ENCODE results near the gene PRKCA.

DNA sequence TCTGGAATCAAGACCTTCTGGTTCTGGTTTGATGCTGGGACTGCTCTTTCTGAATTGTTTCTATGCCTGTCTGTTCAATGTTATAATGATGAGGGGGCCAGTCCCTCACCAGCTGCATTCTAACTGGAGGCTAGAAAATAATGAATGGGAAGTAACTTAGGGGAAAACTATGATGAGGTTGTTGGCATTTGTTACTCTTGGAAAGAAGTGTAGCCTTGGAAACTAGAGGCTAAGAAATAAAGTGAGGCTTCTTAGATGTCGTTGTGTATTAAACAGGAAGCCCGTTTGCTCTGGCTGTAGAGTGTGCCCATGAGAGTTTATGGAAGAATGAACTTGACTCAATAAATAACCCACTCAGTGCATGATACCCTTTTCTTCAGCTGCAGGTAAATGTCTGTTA lies 140.8 kb downstream of the PRKCA start:
- TF ChIP-seq, protein P1, sequence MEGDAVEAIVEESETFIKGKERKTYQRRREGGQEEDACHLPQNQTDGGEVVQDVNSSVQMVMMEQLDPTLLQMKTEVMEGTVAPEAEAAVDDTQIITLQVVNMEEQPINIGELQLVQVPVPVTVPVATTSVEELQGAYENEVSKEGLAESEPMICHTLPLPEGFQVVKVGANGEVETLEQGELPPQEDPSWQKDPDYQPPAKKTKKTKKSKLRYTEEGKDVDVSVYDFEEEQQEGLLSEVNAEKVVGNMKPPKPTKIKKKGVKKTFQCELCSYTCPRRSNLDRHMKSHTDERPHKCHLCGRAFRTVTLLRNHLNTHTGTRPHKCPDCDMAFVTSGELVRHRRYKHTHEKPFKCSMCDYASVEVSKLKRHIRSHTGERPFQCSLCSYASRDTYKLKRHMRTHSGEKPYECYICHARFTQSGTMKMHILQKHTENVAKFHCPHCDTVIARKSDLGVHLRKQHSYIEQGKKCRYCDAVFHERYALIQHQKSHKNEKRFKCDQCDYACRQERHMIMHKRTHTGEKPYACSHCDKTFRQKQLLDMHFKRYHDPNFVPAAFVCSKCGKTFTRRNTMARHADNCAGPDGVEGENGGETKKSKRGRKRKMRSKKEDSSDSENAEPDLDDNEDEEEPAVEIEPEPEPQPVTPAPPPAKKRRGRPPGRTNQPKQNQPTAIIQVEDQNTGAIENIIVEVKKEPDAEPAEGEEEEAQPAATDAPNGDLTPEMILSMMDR (IDR thresholded peaks at IDR 0.05; ENCODE audit: low read depth, low read length), result no peak
- TF ChIP-seq EZH2phosphoT487 (IDR thresholded peaks at IDR 0.05; ENCODE audit: low read depth), result no peak
